HCT116 (cell line): ENCODE data around the gene CDH23. TPM values are rescaled to one million over a fixed set of nuclear protein-coding genes. Genes with fewer than 3 reads are reported as not detected.

ENCODE experiments used
- ATAC-seq: fragments of 200-7000 bp; cut with Tn5 transposase; 2 replicates; pipeline ENCODE4 v1.9.1; 2020; ENCODE audit warnings: mild to moderate bottlenecking, moderate library complexity
- BruUV-seq: library from RNA; stranded (reverse); fragments of 400-500 nt; replicated peaks from 2 replicates; lab custom pipeline; 2021; lab: Mats Ljungman, UMichigan
- CTCF ChIA-PET: fragments of 300-600 bp; sonication (Branson Sonifier 250); formaldehyde crosslinking; loops from one replicate; lab custom pipeline; 2021; ENCODE audit warnings: antibody characterized with exemption; lab: Charles Lee
- POLR2A ChIA-PET: fragments of 300-600, 350-600 bp; sonication (Branson Sonifier 250); formaldehyde crosslinking; loops from one replicate; lab custom pipeline; 2021; ENCODE audit warnings: antibody characterized with exemption; lab: Charles Lee
- RAD21 ChIA-PET, 2 experiments: fragments of 300-600 bp; sonication (Branson Sonifier 250); formaldehyde crosslinking; loops; one replicate each; lab custom pipeline; 2023; ENCODE audit warnings: low total read pairs in 2 of 2; ENCODE audit not compliant: uncharacterized antibody in 2 of 2, unreplicated experiment in 2 of 2, low non-redundant PET in 1 of 2; lab: Charles Lee
- DNase-seq: peaks from one replicate; pipeline ENCODE4 v3.0.0-alpha.2; 2010; ENCODE audit warnings: low read depth, low spot score
- H2AFZ ChIP-seq: fragments of 200-600 bp; shearing (Covaris generic), sonication (generic); 2 replicates; pipeline ENCODE4 v1.6.1; 2017; ENCODE audit warnings: low read depth, mixed run types, mixed read lengths, antibody characterized with exemption, low read length; ENCODE audit not compliant: poor library complexity, severe bottlenecking
- H3K27ac ChIP-seq: 2 replicates; pipeline ENCODE4 v1.5.1; 2012; ENCODE audit warnings: low read depth, low read length
- H3K27me3 ChIP-seq: fragments of 200-600 bp; sonication (generic); 2 replicates; pipeline ENCODE4 v1.6.1; 2016; ENCODE audit warnings: mixed run types, low read length, mixed read lengths; ENCODE audit not compliant: insufficient read depth
- H3K36me3 ChIP-seq, 2 experiments: fragments of 200-500 bp in 1 of 2; fragments of 200-600 bp in 1 of 2; sonication (Bioruptor generic) in 1 of 2; sonication (generic) in 1 of 2; 2 replicates each; pipeline versions ENCODE4 v1.5.1 to v1.6.1; 2014 to 2016; ENCODE audit warnings: low read length in 2 of 2, inconsistent platforms in 1 of 2, mixed read lengths in 1 of 2, mixed run types in 1 of 2; ENCODE audit not compliant: insufficient read depth in 2 of 2, control insufficient read depth in 1 of 2
- H3K4me1 ChIP-seq, 2 experiments: fragments of 200-600 bp in 1 of 2; sonication (generic) in 1 of 2; 2 replicates each; pipeline versions ENCODE4 v1.5.1 to v1.6.1; 2012 to 2017; ENCODE audit warnings: low read length in 2 of 2, inconsistent platforms in 1 of 2, mild to moderate bottlenecking in 1 of 2, mixed read lengths in 1 of 2, mixed run types in 1 of 2, moderate library complexity in 1 of 2; ENCODE audit not compliant: insufficient read depth in 2 of 2, control insufficient read depth in 1 of 2
- H3K4me2 ChIP-seq: fragments of 200-600 bp; sonication (generic); 2 replicates; pipeline ENCODE4 v1.6.1; 2017; ENCODE audit warnings: mixed run types, low read length, mixed read lengths
- H3K4me3 ChIP-seq, 2 experiments: fragments of 200-600 bp in 1 of 2; sonication (generic) in 1 of 2; replicated peaks in 1 of 2; 2 replicates each; pipeline ENCODE4 v1.5.1; 2011 to 2016; ENCODE audit warnings: low read length in 2 of 2, control low read depth in 1 of 2, low read depth in 1 of 2, mild to moderate bottlenecking in 1 of 2, mixed read lengths in 1 of 2, mixed run types in 1 of 2
- H3K79me2 ChIP-seq: fragments of 200-600 bp; sonication (generic); 2 replicates; pipeline ENCODE4 v1.6.1; 2017; ENCODE audit warnings: mild to moderate bottlenecking, mixed run types, low read length, moderate library complexity, mixed read lengths; ENCODE audit not compliant: insufficient read depth
- H3K9ac ChIP-seq: fragments of 200-600 bp; sonication (generic); 2 replicates; pipeline ENCODE4 v1.6.1; 2016; ENCODE audit warnings: low read length, mixed read lengths
- H3K9me2 ChIP-seq: fragments of 200-600 bp; sonication (generic), shearing (Covaris generic); 2 replicates; pipeline ENCODE4 v1.6.1; 2017; ENCODE audit warnings: mixed run types, mild to moderate bottlenecking, moderate library complexity; ENCODE audit not compliant: insufficient read depth
- H3K9me3 ChIP-seq, 2 experiments: fragments of 200-500 bp in 1 of 2; fragments of 200-600 bp in 1 of 2; sonication (Bioruptor generic) in 1 of 2; sonication (generic) in 1 of 2; 2 replicates each; pipeline ENCODE4 v1.6.1; 2014 to 2017; ENCODE audit warnings: low read length in 2 of 2, mixed read lengths in 2 of 2, inconsistent platforms in 1 of 2, low read depth in 1 of 2, mild to moderate bottlenecking in 1 of 2, mixed run types in 1 of 2, moderate library complexity in 1 of 2; ENCODE audit not compliant: control insufficient read depth in 1 of 2, insufficient read depth in 1 of 2
- H4K20me1 ChIP-seq: fragments of 200-600 bp; sonication (generic), shearing (Covaris generic); 2 replicates; pipeline ENCODE4 v1.6.1; 2017; ENCODE audit warnings: mixed run types, mild to moderate bottlenecking, moderate library complexity; ENCODE audit not compliant: insufficient read depth
- CEBPB ChIP-seq: IDR thresholded peaks from 2 replicates; pipeline ENCODE4 v1.6.1; 2012; ENCODE audit warnings: low read depth
- ELF1 ChIP-seq: IDR thresholded peaks from 2 replicates; pipeline ENCODE4 v1.6.1; 2012; ENCODE audit warnings: low read depth, borderline replicate concordance
- EZH2 ChIP-seq: fragments of 200-600 bp; sonication (generic); IDR thresholded peaks from 2 replicates; pipeline ENCODE4 v1.6.1; 2017; ENCODE audit warnings: antibody characterized with exemption, mixed run types
- SIN3A ChIP-seq: IDR thresholded peaks from 2 replicates; pipeline ENCODE4 v1.6.1; 2012; ENCODE audit warnings: low read depth
- SRF ChIP-seq: IDR thresholded peaks from 2 replicates; pipeline ENCODE4 v1.6.1; 2012; ENCODE audit warnings: low read depth
- YY1 ChIP-seq: IDR thresholded peaks from 2 replicates; pipeline ENCODE4 v1.6.1; 2011; ENCODE audit warnings: low read length, low read depth, moderate library complexity, mild to moderate bottlenecking; ENCODE audit not compliant: insufficient replicate concordance; ENCODE audit errors: extremely low read depth
- intact Hi-C: fragments of 100-400 bp; cut with micrococcal nuclease; formaldehyde crosslinking; loops from 2 replicates; pipeline ENCODE4 v1.10.0; 2022
- total RNA-seq: library from RNA; stranded (reverse); gene quantifications from one replicate; pipeline ENCODE4 v1.2.1, GENCODE V29; 2021; ENCODE audit not compliant: unreplicated experiment
- TF ChIP-seq, protein P1 (sequence below), 3 experiments: fragments of 200-600 bp in 1 of 3; sonication (generic) in 1 of 3; IDR thresholded peaks in 2 of 3; conservative IDR thresholded peaks in 1 of 3; 2 replicates each; pipeline ENCODE4 v1.5.1; 2012 to 2017; ENCODE audit warnings: low read depth in 2 of 3, low read length in 2 of 3, antibody characterized with exemption in 1 of 3, borderline replicate concordance in 1 of 3, control low read depth in 1 of 3, mild to moderate bottlenecking in 1 of 3, mixed read lengths in 1 of 3, mixed run types in 1 of 3, moderate library complexity in 1 of 3; ENCODE audit not compliant: insufficient read depth in 1 of 3
- TF ChIP-seq, protein P2 (sequence below): IDR thresholded peaks from 2 replicates; pipeline ENCODE4 v1.6.1; 2012
- TF ChIP-seq, protein P3 (sequence below): IDR thresholded peaks from 2 replicates; pipeline ENCODE4 v1.6.1; 2011; ENCODE audit warnings: mild to moderate bottlenecking, low read length, moderate library complexity; ENCODE audit not compliant: insufficient replicate concordance; ENCODE audit errors: extremely low read depth

Gene CDH23
- total RNA-seq, 1 experiment from 2014 or later = not detected

DNA sequence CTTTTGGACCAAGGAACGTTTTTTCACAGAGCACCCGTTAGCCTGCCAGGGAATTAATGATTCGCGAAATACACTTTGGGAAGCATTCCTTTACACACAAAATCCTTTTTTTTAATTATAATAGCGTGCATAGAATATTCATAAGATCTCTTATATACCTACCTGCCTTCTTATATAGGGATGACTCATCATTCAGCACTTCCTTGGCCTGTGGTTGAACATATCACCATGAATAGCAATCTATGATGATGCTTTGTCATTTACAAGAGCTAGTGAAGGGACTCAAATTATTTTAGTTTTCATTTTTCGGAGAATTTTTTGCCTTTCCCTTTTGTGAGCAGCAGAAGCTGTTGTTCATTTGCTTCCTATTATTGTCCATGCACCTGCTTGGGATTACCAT lies 97.0 kb downstream of the CDH23 start (continued):
- TF ChIP-seq, protein P1, sequence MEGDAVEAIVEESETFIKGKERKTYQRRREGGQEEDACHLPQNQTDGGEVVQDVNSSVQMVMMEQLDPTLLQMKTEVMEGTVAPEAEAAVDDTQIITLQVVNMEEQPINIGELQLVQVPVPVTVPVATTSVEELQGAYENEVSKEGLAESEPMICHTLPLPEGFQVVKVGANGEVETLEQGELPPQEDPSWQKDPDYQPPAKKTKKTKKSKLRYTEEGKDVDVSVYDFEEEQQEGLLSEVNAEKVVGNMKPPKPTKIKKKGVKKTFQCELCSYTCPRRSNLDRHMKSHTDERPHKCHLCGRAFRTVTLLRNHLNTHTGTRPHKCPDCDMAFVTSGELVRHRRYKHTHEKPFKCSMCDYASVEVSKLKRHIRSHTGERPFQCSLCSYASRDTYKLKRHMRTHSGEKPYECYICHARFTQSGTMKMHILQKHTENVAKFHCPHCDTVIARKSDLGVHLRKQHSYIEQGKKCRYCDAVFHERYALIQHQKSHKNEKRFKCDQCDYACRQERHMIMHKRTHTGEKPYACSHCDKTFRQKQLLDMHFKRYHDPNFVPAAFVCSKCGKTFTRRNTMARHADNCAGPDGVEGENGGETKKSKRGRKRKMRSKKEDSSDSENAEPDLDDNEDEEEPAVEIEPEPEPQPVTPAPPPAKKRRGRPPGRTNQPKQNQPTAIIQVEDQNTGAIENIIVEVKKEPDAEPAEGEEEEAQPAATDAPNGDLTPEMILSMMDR (IDR thresholded peaks at IDR 0.05 in 2 of 3, conservative IDR thresholded peaks at IDR 0.05 in 1 of 3; ENCODE audit: borderline replicate concordance in 1 of 3, insufficient read depth in 1 of 3, low read depth in 2 of 3, low read length in 2 of 3) = no peak
- no peak for TF ChIP-seq ELF1
- TF ChIP-seq SIN3A = no peak
- no peak for TF ChIP-seq SRF
- TF ChIP-seq, protein P2, sequence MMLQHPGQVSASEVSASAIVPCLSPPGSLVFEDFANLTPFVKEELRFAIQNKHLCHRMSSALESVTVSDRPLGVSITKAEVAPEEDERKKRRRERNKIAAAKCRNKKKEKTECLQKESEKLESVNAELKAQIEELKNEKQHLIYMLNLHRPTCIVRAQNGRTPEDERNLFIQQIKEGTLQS = no peak
- no peak for TF ChIP-seq CEBPB
- TF ChIP-seq YY1 = no peak

DNA sequence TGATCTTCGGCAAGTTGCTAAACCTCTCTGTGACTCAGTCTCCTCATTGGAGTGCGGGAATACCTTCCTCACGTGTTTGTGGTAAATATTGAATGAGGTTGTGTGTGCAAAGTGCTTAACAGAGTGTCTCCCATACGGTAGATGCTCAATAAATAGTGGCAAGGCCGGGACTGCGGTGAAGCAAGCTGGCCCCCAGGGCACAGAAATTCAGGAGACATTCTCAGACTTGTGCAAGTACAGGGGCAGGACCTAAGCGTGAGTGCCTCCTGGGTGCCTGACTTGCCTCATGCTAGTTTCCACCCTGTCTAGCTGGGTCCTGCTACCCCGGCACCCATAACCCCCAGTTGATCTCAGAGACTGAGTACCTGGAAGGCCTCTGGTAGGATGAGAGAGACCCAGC lies 97.8 kb downstream of the CDH23 start:
- Histone ChIP-seq H3K36me3 (no peaks in the 10 kb centered on the region), H3K4me2 (no peak overlapping the region), H3K79me2 (no peaks in the 10 kb centered on the region), H3K27ac (no peak overlapping the region), H3K9ac (no peak overlapping the region), H2AFZ (no peak overlapping the region), H3K4me1 (peaks cover 0 to 6% of the 10 kb centered on the region in 2 experiments; a peak in 2 of 4 replicates), H3K4me3 (no peak overlapping the region), H4K20me1 (no peaks in the 10 kb centered on the region), H3K27me3 (no peaks in the 10 kb centered on the region), H3K9me3 (no peaks in the 10 kb centered on the region), H3K9me2 (no peaks in the 10 kb centered on the region; the same call in 1 of the 2 replicates)
- TF ChIP-seq, protein P2 = no peak
- TF ChIP-seq CEBPB (no peak), EZH2 (no peak), ELF1 (no peak)
- TF ChIP-seq, protein P3, sequence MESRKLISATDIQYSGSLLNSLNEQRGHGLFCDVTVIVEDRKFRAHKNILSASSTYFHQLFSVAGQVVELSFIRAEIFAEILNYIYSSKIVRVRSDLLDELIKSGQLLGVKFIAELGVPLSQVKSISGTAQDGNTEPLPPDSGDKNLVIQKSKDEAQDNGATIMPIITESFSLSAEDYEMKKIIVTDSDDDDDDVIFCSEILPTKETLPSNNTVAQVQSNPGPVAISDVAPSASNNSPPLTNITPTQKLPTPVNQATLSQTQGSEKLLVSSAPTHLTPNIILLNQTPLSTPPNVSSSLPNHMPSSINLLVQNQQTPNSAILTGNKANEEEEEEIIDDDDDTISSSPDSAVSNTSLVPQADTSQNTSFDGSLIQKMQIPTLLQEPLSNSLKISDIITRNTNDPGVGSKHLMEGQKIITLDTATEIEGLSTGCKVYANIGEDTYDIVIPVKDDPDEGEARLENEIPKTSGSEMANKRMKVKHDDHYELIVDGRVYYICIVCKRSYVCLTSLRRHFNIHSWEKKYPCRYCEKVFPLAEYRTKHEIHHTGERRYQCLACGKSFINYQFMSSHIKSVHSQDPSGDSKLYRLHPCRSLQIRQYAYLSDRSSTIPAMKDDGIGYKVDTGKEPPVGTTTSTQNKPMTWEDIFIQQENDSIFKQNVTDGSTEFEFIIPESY = no peak
- TF ChIP-seq, protein P1 (IDR thresholded peaks at IDR 0.05 in 2 of 3, conservative IDR thresholded peaks at IDR 0.05 in 1 of 3; ENCODE audit: borderline replicate concordance in 1 of 3, insufficient read depth in 1 of 3, low read depth in 2 of 3, low read length in 2 of 3) = no peak
- ChIA-PET CTCF (interaction anchor here (1.3 to 1.5 kb wide), 2 partner anchors 175 to 203 kb away, joined by 3 read pairs; no protein-coding TSS in a partner anchor), RAD21 (no interaction called here), POLR2A (no interaction called here)
- no TSS peak for BruUV-seq
- no peak for ATAC-seq
- intact Hi-C loops = no loop called here
- DNase-seq = no peak
